ENCODE data around the gene LACTBL1.

The LACTBL1 gene

GRCh38 chr1:22944346-22945055 lies 28.2 kb downstream of the LACTBL1 start:
- no peak for DNase-seq (ENCODE audit: low read depth in 2 of 3, low spot score in 1 of 3)

GRCh38 chr1:22941257-22941656 lies 31.4 kb downstream of the LACTBL1 start:
- no peak for DNase-seq (ENCODE audit: low read depth in 2 of 3, low spot score in 1 of 3)

- no peak for DNase-seq (ENCODE audit: low read depth in 2 of 3, low spot score in 1 of 3)
Measured at GRCh38 chr1:22936681-22937080, 36.0 kb downstream of the LACTBL1 start.

- no peak for DNase-seq (ENCODE audit: low read depth in 2 of 3, low spot score in 1 of 3)
Measured at GRCh38 chr1:22935433-22935832, 37.2 kb downstream of the LACTBL1 start.

- DNase-seq (ENCODE audit: low read depth in 2 of 3, low spot score in 1 of 3), result no peak
Measured at GRCh38 chr1:22932803-22933470, 39.7 kb downstream of the LACTBL1 start.

- peak in 2 of 3 donors; percentile 4 to 20 for DNase-seq (ENCODE audit: low read depth in 2 of 3, low spot score in 1 of 3)
Measured at GRCh38 chr1:22930240-22930912, 42.3 kb downstream of the LACTBL1 start.

GRCh38 chr1:22925111-22925510 lies 47.6 kb downstream of the LACTBL1 start:
- DNase-seq (ENCODE audit: low read depth in 2 of 3, low spot score in 1 of 3), result no peak

- DNase-seq (ENCODE audit: low read depth in 2 of 3, low spot score in 1 of 3), result no peak
Measured at GRCh38 chr1:22922640-22923039, 50.0 kb downstream of the LACTBL1 start.

- no peak for DNase-seq (ENCODE audit: low read depth in 2 of 3, low spot score in 1 of 3)
Measured at GRCh38 chr1:22921452-22922126, 51.1 kb downstream of the LACTBL1 start.

- no peak for DNase-seq (ENCODE audit: low read depth in 2 of 3, low spot score in 1 of 3)
Measured at GRCh38 chr1:22920734-22921451, 51.8 kb downstream of the LACTBL1 start.

GRCh38 chr1:22920026-22920733 lies 52.5 kb downstream of the LACTBL1 start:
- no peak for DNase-seq (ENCODE audit: low read depth in 2 of 3, low spot score in 1 of 3)

- no peak for DNase-seq (ENCODE audit: low read depth in 2 of 3, low spot score in 1 of 3)
Measured at GRCh38 chr1:22919341-22920025, 53.2 kb downstream of the LACTBL1 start.

GRCh38 chr1:22918644-22919043 lies 54.0 kb downstream of the LACTBL1 start:
- DNase-seq (ENCODE audit: low read depth in 2 of 3, low spot score in 1 of 3), result no peak

GRCh38 chr1:22917989-22918388 lies 54.7 kb downstream of the LACTBL1 start:
- no peak for DNase-seq (ENCODE audit: low read depth in 2 of 3, low spot score in 1 of 3)

GRCh38 chr1:22916471-22916820 lies 56.2 kb downstream of the LACTBL1 start:
- no peak for DNase-seq (ENCODE audit: low read depth in 2 of 3, low spot score in 1 of 3)

- DNase-seq (ENCODE audit: low read depth in 2 of 3, low spot score in 1 of 3), result no peak
Measured at GRCh38 chr1:22915816-22916470, 56.7 kb downstream of the LACTBL1 start.

GRCh38 chr1:22915231-22915630 lies 57.4 kb downstream of the LACTBL1 start:
- no peak for DNase-seq (ENCODE audit: low read depth in 2 of 3, low spot score in 1 of 3)

- no peak for DNase-seq (ENCODE audit: low read depth in 2 of 3, low spot score in 1 of 3)
Measured at GRCh38 chr1:22914633-22915217, 57.9 kb downstream of the LACTBL1 start.

GRCh38 chr1:22914156-22914555 lies 58.5 kb downstream of the LACTBL1 start:
- no peak for DNase-seq (ENCODE audit: low read depth in 2 of 3, low spot score in 1 of 3)
